Mucosa of rectum (tissue), 2 donors: ENCODE data around the gene SKI.

ENCODE experiments used
- H3K27ac ChIP-seq, 2 donors: one replicate each; pipeline ENCODE4 v1.7.0; 2013; ENCODE audit warnings: inconsistent platforms in 2 of 2, low read depth in 2 of 2, low read length in 2 of 2
- H3K27me3 ChIP-seq, 2 donors: one replicate each; pipeline ENCODE4 v1.7.0; 2013; ENCODE audit warnings: low read length in 2 of 2; ENCODE audit not compliant: control insufficient read depth in 2 of 2, insufficient read depth in 2 of 2
- H3K36me3 ChIP-seq, 2 donors: one replicate each; pipeline ENCODE4 v1.7.0; 2013; ENCODE audit warnings: low read length in 2 of 2; ENCODE audit not compliant: control insufficient read depth in 2 of 2, insufficient read depth in 2 of 2
- H3K4me1 ChIP-seq, 2 donors: one replicate each; pipeline ENCODE4 v1.7.0; 2013; ENCODE audit warnings: low read length in 2 of 2, mild to moderate bottlenecking in 1 of 2; ENCODE audit not compliant: control insufficient read depth in 2 of 2, insufficient read depth in 2 of 2
- H3K4me3 ChIP-seq, 2 donors: one replicate each; pipeline ENCODE4 v1.7.0; 2013; ENCODE audit warnings: low read length in 2 of 2
- H3K9ac ChIP-seq, 2 donors: one replicate each; pipeline ENCODE4 v1.7.0; 2013; ENCODE audit warnings: low read length in 2 of 2, low read depth in 1 of 2, mild to moderate bottlenecking in 1 of 2
- H3K9me3 ChIP-seq, 2 donors: one replicate each; pipeline ENCODE4 v1.7.0; 2013; ENCODE audit warnings: low read length in 2 of 2; ENCODE audit not compliant: control insufficient read depth in 2 of 2
- donor health status: healthy.
- donor health status: Normal muscosa, but diverticular disease.

Gene SKI

DNA sequence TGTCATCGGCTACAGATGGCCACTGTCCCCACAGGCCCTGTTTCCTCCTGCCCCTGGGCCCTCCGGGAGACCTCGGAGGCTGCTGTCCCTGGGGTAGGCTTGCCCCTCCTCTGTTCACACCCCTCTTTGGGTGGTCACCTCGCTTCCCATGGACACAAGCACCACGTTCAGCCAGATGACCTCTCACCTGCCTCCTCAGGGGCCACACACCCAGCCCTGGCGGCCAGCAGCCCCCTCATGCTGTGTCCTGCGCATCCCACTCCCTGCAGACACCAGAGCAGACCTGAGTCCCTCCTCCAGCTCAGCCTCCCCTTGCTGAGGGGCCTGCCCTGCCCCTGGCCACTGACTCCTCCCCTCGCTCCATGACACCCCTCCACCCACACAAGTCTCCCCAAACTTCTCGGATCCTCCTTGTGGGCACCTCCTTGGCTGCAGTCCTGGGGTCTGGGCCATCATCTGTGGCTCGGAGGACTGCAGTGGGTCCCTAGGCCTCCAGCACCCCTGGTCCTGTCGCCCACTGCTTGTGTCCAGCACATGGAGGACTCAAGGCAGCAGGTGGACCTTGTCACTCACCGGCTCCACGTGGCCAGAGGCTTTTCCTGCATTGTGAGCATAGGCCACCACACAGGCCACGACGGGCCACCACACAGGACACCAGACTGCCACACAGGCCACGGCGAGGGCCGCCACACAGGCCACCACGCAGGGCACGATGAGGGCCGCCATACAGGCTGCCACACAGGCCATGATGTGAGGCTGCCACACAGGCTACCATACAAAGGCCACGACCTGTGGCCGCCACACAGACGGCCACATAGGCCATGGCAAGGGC lies 112.2 kb downstream of the SKI start:
- Histone ChIP-seq H3K9ac (no peak overlapping the region), H3K27me3 (no peaks in the 10 kb centered on the region), H3K27ac (no peak overlapping the region), H3K4me1 (no peaks in the 10 kb centered on the region), H3K36me3 (no peaks in the 10 kb centered on the region), H3K4me3 (no peak overlapping the region), H3K9me3 (no peaks in the 10 kb centered on the region)

DNA sequence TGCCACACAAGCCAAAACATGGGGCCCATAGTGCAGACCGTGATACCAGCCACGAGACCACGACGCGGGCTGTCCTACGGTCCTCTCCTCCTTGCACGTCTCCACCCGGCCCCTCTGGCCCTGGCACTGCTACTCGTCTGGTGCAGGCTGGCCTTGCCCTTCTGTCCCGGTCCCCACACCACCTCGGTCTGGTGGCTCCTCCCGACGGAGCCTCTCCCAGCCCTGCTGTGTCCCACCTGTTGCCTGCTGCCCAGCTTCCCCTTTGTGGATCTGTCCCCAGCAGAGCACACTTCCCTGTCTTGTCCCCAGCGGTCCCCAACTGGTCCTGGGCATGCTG lies 112.8 kb downstream of the SKI start:
- Histone ChIP-seq H3K27me3 (no peaks in the 10 kb centered on the region), H3K36me3 (no peaks in the 10 kb centered on the region), H3K4me1 (no peaks in the 10 kb centered on the region), H3K4me3 (no peak overlapping the region), H3K9ac (no peak overlapping the region), H3K9me3 (no peaks in the 10 kb centered on the region), H3K27ac (no peak overlapping the region)

DNA sequence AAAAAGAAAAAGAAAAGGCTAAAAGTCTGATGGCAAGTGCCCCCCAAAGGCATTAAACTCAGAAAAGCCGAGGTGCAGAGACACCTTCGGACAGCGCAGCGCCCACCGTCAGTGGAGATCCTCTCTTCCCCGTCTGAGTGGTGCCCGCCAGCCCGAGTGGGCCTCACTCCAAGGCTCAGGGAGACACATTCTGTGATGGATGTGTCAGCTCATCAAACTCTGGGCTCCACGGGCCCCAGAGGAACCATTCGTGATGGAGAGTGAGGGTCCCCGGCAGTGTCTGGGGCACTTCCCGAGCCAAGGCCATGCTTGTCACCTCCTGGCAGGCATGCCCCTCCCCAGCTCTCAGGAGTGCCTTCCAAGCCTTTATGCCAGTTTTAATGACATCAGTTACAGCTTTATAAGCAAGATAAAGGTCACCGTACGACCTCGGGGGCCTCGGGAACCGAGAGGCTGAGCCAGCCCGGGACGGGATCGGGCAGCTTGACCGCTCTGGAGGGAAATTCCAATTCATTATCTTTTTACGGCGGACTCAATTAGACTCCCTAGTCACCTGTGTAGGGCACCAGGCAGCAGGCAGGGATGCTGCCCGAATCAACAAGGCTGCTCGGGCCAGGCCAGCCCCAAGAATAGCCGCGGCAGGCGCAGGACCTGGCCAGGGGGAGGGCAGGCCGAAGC lies 113.7 kb downstream of the SKI start:
- no peak overlapping the region for H3K9ac ChIP-seq
- H3K36me3 ChIP-seq: no peaks in the 10 kb centered on the region
- no peaks in the 10 kb centered on the region for H3K27me3 ChIP-seq
- no peaks in the 10 kb centered on the region for H3K9me3 ChIP-seq
- no peak overlapping the region for H3K4me3 ChIP-seq
- H3K27ac ChIP-seq: no peak overlapping the region
- no peaks in the 10 kb centered on the region for H3K4me1 ChIP-seq

DNA sequence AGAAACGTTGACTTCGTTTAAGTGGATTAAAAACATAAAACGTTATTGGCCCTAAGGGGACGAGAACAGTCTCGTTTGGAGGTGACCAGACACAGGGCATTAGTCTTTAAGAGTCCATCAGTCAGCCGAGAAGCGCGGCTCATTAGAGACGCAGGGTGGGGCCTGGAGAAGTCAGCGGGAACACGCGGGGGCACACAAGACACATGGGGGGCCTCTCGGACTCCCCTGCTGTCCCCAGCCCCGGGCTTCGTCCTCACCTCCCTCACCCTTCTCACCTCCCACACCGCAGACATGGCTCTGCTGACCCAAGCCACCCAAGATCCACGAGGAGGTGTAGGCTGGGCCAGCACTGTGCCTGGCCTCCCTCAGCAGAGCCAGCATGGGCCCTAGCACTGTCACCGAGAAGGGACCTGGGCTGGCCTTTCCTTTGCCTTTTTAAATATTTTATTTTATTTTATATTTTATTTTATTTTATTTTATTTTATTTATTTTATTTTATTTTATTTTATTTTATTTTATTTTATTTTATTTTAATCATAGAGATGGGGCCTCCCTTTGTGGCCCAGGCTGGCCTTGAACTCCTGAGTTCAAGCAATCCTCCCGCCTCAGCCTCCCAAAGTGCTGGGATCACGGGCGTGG lies 114.4 kb downstream of the SKI start:
- H3K4me1 ChIP-seq: no peaks in the 10 kb centered on the region
- H3K36me3 ChIP-seq: no peaks in the 10 kb centered on the region
- no peaks in the 10 kb centered on the region for H3K27me3 ChIP-seq
- no peak overlapping the region for H3K4me3 ChIP-seq
- no peaks in the 10 kb centered on the region for H3K9me3 ChIP-seq
- H3K27ac ChIP-seq: no peak overlapping the region
- no peak overlapping the region for H3K9ac ChIP-seq

DNA sequence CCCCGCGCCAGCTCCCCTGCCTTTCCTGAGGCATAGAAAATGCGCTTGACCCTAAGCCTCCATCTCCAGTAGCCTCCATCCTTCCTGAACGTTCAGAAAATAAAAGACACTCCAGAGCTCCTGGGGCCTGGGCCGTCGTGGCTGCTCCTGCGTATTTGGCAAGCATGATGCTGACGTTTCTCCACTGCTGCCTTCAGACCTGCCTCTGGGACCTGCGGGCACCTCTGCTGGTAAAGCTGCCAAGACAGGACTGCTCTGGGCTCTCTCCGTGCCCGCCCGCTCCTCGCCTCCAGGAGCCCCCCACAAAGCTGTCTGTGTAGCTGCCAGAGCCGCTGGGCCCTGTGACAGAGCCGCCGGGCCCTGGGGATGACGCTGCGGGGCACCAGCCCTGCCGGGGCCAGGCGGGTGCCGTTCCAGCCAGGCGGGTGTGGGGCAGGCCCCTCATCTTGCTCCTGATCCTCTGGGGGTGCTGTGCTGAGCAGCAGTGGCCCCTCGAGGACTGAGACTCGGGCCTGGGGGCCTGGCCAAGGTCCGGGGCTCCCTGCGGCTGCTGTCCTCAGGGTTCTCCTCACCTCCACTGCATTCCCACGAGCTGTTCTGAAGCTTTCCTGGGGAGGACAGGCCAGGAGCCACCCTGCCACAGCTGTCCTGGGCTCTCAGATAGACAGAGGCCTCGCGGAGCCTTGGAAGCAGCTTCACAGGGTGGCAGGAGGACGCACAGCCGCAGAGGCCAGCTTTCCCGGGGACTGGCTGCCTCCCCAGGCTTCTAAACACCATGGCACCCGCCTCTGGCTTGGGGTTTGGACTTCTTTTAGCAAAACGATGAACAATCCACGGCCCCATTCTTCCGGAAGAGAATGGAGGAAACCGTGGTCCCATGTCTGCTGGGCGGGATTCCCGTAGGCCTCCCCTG lies 115.2 kb downstream of the SKI start:
- H3K27me3 ChIP-seq: no peaks in the 10 kb centered on the region
- H3K9me3 ChIP-seq: no peaks in the 10 kb centered on the region
- no peaks in the 10 kb centered on the region for H3K36me3 ChIP-seq
- no peaks in the 10 kb centered on the region for H3K4me1 ChIP-seq
- no peak overlapping the region for H3K9ac ChIP-seq
- no peak overlapping the region for H3K4me3 ChIP-seq
- no peak overlapping the region for H3K27ac ChIP-seq

DNA sequence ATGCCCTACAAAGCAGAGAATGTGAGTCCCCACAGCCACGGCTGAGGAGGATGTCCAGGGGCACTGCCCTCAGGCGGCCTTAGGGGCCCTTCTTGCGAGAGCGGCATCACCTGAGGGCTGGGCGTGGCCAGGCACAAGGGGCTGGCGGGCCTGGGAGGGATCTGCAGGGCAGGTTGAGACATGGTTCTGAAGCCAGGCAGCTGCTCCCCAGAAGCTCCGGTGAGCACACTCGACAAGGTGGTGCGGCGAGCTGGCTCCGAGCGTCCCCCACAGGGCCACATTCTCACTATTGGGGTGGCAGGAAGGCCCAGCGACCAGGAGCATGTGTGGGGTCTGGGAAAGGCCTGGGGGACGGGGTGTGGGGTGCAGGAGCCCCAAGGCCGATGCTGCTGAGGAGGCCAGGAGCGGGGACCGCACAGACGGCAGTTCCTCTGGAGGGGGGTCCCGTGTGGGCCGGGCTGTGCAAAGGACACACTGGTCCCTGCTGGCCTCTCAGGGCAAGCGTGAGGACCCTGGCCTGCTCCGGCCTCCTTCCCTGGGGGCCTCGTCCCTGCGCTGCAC lies 116.1 kb downstream of the SKI start:
- Histone ChIP-seq H3K27me3 (no peaks in the 10 kb centered on the region), H3K9me3 (no peaks in the 10 kb centered on the region), H3K4me1 (no peaks in the 10 kb centered on the region), H3K36me3 (no peaks in the 10 kb centered on the region), H3K27ac (no peak overlapping the region), H3K4me3 (no peak overlapping the region), H3K9ac (no peak overlapping the region)

DNA sequence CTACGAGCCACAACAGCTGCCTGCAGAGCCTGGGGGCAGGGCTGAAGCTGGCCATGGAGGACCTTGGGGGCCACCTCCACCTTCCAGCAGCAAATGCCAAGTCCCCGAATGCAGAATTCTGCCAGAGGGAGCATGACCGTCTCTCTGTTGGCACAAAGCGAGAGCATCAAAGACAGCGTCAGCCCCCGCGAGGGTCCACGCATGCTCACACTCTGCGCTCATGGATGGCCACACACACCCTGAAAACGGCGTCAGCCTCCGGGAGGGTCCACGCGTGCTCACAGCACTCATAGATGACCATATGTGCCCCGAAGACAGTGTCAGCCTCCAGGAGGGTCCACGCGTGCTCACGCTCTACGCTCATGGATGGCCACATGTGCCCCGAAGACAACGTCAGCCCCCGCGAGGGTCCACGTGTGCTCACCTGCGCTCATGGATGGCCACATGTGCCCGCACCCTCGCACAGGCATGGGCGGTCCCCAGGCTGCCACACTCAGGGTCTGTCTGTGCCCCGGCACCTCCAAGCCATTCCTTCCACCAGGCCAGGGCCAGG lies 116.7 kb downstream of the SKI start:
- no peak overlapping the region for H3K9ac ChIP-seq
- no peak overlapping the region for H3K27ac ChIP-seq
- no peaks in the 10 kb centered on the region for H3K4me1 ChIP-seq
- no peaks in the 10 kb centered on the region for H3K36me3 ChIP-seq
- H3K4me3 ChIP-seq: no peak overlapping the region
- H3K27me3 ChIP-seq: no peaks in the 10 kb centered on the region
- no peaks in the 10 kb centered on the region for H3K9me3 ChIP-seq

DNA sequence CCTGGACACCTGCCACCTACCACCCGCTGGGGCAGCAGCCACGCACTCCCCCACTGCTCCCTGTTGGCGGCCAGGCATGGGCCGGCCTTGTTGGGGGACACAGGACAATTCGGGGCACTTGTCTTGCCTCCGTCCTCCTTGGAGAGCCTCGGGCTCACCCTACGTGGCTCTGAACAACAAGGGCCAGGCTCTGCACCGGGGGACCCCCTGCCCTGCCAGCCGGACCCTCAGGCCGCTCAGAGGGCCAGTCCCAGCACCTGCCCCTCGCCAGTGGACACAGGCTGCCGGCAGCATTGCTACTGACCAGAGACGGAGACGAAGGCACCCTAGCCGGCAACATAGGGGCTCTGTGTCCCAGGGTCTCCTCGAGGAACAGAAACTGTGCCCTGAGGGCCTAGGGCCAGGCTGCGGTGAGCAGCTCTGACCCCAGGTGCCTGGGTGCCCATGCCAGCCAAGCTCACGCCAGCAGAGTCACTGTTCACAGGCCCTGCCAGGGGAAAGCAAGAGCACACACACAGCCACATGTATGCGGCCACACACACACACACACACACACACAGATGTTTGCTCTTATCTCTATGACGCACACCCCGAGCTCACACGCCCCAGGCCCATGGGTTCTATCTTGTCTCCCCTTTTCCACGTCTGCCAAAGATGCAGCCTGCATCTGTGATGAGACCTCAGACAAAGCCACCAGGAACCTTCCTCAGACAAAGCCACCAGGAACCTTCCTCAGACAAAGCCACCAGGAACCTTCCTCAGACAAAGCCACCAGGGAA lies 117.4 kb downstream of the SKI start:
- Histone ChIP-seq H3K4me3 (no peak overlapping the region), H3K36me3 (no peaks in the 10 kb centered on the region), H3K27ac (no peak overlapping the region), H3K4me1 (no peaks in the 10 kb centered on the region), H3K27me3 (no peaks in the 10 kb centered on the region), H3K9me3 (no peaks in the 10 kb centered on the region), H3K9ac (no peak overlapping the region)
